AG09309 (cell line): Measurements from ENCODE around the gene GPR137C.

Experiments used
- DNase-seq: peaks from one replicate; pipeline ENCODE4 v3.0.0-alpha.2; 2010; ENCODE audit warnings: low read depth
- H3K4me3 ChIP-seq: 2 replicates; pipeline ENCODE4 v1.5.1; 2011; ENCODE audit warnings: mild to moderate bottlenecking, low read depth, low read length, moderate library complexity; ENCODE audit not compliant: control insufficient read depth
- CTCF ChIP-seq: IDR thresholded peaks from 2 replicates; pipeline ENCODE4 v1.5.1; 2011; ENCODE audit warnings: mild to moderate bottlenecking, low read depth, low read length, inconsistent platforms; ENCODE audit not compliant: insufficient read depth, control insufficient read depth; ENCODE audit errors: missing control alignments

GPR137C gene

GRCh38 chr14:52527052-52527451 is 25.6 kb upstream of the GPR137C start:
- no peak for TF ChIP-seq CTCF
- no peak for DNase-seq
- no peak overlapping the region for H3K4me3 ChIP-seq

GRCh38 chr14:52531481-52531880 is 21.2 kb upstream of the GPR137C start:
- H3K4me3 ChIP-seq = no peak overlapping the region
- TF ChIP-seq CTCF = no peak
- DNase-seq = no peak

GRCh38 chr14:52536269-52536668 is 16.4 kb upstream of the GPR137C start:
- DNase-seq = no peak
- no peak for TF ChIP-seq CTCF
- H3K4me3 ChIP-seq = no peak overlapping the region

DNA sequence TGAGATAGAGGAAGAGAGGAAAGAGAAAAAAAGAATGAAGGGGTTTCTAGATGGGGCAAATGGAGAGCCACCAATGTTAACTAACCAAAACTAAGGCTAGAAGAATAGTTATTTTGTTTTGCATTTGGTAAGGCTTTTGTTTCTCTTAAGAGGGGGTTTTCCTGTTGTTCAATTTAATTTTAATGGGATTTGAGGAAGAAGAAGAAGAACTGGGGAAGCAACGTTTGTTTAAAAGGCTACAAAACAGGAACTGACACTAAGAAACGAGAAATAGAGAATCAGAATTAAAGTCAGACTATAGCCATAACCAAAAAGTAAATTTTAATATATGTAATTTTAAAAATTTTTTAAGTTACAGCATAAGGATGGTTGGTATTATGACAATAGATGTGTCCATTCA is 14.0 kb upstream of the GPR137C start:
- TF ChIP-seq CTCF = no peak
- H3K4me3 ChIP-seq = no peak overlapping the region
- DNase-seq = no peak

- no peak for TF ChIP-seq CTCF
- H3K4me3 ChIP-seq = no peak overlapping the region
- DNase-seq = no peak
Observed at GRCh38 chr14:52545584-52546317, 6.9 kb upstream of the GPR137C start.

DNA sequence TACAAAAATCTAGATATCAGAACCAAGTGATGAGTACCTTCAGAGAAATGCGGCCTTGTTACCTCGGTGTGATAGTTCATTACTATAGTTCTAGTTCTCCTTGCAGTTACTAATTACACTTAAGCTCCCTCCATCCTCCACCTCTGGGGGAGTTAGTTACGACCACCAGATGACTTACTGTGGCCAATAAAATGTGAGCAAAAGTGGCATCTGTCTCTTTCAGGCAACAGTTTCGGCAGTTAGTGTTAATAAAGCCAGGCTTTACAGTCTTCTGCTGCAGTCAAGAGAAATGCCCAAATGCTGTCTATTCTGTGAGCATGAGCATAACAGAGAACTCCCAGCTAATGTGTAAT is 6.3 kb upstream of the GPR137C start:
- H3K4me3 ChIP-seq = no peak overlapping the region
- no peak for TF ChIP-seq CTCF
- DNase-seq = no peak
